Duodenal mucosa (tissue), 2 donors: ENCODE measurements around the gene NUS1.
"Not testable (repeated sequence)": the region's sequence is repeated elsewhere in the genome, so short reads cannot be mapped to it uniquely, and the experiment has no call there.

Experiments used
- H3K27ac ChIP-seq: one replicate; pipeline ENCODE4 v1.7.0; 2013; ENCODE audit warnings: low read depth, low read length
- H3K27me3 ChIP-seq, 2 donors: one replicate each; pipeline ENCODE4 v1.7.0; 2013; ENCODE audit warnings: low read length in 2 of 2, control low read depth in 1 of 2; ENCODE audit not compliant: insufficient read depth in 2 of 2, control insufficient read depth in 1 of 2
- H3K36me3 ChIP-seq, 2 donors: one replicate each; pipeline ENCODE4 v1.7.0; 2013; ENCODE audit warnings: low read length in 2 of 2, control low read depth in 1 of 2; ENCODE audit not compliant: insufficient read depth in 2 of 2, control insufficient read depth in 1 of 2
- H3K4me1 ChIP-seq, 2 donors: one replicate each; pipeline ENCODE4 v1.7.0; 2013; ENCODE audit warnings: low read length in 2 of 2, control low read depth in 1 of 2; ENCODE audit not compliant: insufficient read depth in 2 of 2, control insufficient read depth in 1 of 2
- H3K4me3 ChIP-seq, 2 donors: one replicate each; pipeline ENCODE4 v1.7.0; 2013; ENCODE audit warnings: low read length in 2 of 2, low read depth in 1 of 2
- H3K9ac ChIP-seq, 2 donors: one replicate each; pipeline ENCODE4 v1.7.0; 2013; ENCODE audit warnings: low read length in 2 of 2, low read depth in 1 of 2
- H3K9me3 ChIP-seq, 2 donors: one replicate each; pipeline ENCODE4 v1.7.0; 2013; ENCODE audit warnings: low read length in 2 of 2, control low read depth in 1 of 2; ENCODE audit not compliant: control insufficient read depth in 1 of 2

NUS1 gene

GRCh38 chr6:117674991-117675657, at the start of gene NUS1:
Gene NUS1 (plus strand): TSS chr6:117675469. CDS start chr6:117675671, 202 bp downstream.
- Histone ChIP-seq H3K4me1 (peaks cover 29 to 33% of the 10 kb centered on the region in 2 donors), H3K9me3 (no peaks in the 10 kb centered on the region), H3K27ac (no peak within 1 kb of the TSS), H3K27me3 (no peaks in the 10 kb centered on the region), H3K9ac (peak within 1 kb of the TSS; percentile 62 to 77), H3K4me3 (peak within 1 kb of the TSS; percentile 77 to 87), H3K36me3 (no peaks in the 10 kb centered on the region)

GRCh38 chr6:117627533-117627932, 47.7 kb upstream of the NUS1 start:
- Histone ChIP-seq H3K4me3 (no peak overlapping the region), H3K27me3 (no peaks in the 10 kb centered on the region), H3K9me3 (peaks cover 3 to 18% of the 10 kb centered on the region in 2 donors), H3K4me1 (no peaks in the 10 kb centered on the region), H3K9ac (no peak overlapping the region), H3K36me3 (no peaks in the 10 kb centered on the region), H3K27ac (no peak overlapping the region)

GRCh38 chr6:117629119-117629660, 46.1 kb upstream of the NUS1 start:
- peaks cover 3 to 14% of the 10 kb centered on the region in 2 donors for H3K9me3 ChIP-seq
- H3K4me1 ChIP-seq: no peaks in the 10 kb centered on the region
- no peak overlapping the region for H3K9ac ChIP-seq
- no peaks in the 10 kb centered on the region for H3K36me3 ChIP-seq
- no peak overlapping the region for H3K4me3 ChIP-seq
- no peaks in the 10 kb centered on the region for H3K27me3 ChIP-seq
- H3K27ac ChIP-seq: no peak overlapping the region

GRCh38 chr6:117637770-117638169, 37.5 kb upstream of the NUS1 start:
- Histone ChIP-seq H3K27me3 (no peaks in the 10 kb centered on the region), H3K9ac (no peak overlapping the region), H3K9me3 (peaks cover 0 to 6% of the 10 kb centered on the region in 2 donors), H3K4me1 (no peaks in the 10 kb centered on the region), H3K36me3 (no peaks in the 10 kb centered on the region), H3K27ac (no peak overlapping the region), H3K4me3 (no peak overlapping the region)

- no peak overlapping the region for H3K4me3 ChIP-seq
- peaks cover 0 to 6% of the 10 kb centered on the region in 2 donors for H3K9me3 ChIP-seq
- H3K36me3 ChIP-seq: no peaks in the 10 kb centered on the region
- no peaks in the 10 kb centered on the region for H3K27me3 ChIP-seq
- H3K4me1 ChIP-seq: no peaks in the 10 kb centered on the region
- no peak overlapping the region for H3K9ac ChIP-seq
- no peak overlapping the region for H3K27ac ChIP-seq
Measured at GRCh38 chr6:117642976-117643375, 32.3 kb upstream of the NUS1 start.

GRCh38 chr6:117651984-117652383, 23.3 kb upstream of the NUS1 start:
- H3K4me1 ChIP-seq, H3K27ac ChIP-seq, H3K4me3 ChIP-seq, H3K27me3 ChIP-seq, H3K9me3 ChIP-seq, H3K36me3 ChIP-seq, H3K9ac ChIP-seq: not testable (repeated sequence)

GRCh38 chr6:117653949-117654348, 21.3 kb upstream of the NUS1 start:
- Histone ChIP-seq H3K36me3 (no peaks in the 10 kb centered on the region), H3K27ac (no peak overlapping the region), H3K4me3 (no peak overlapping the region), H3K9ac (no peak overlapping the region), H3K9me3 (no peaks in the 10 kb centered on the region), H3K4me1 (no peaks in the 10 kb centered on the region), H3K27me3 (no peaks in the 10 kb centered on the region)

- Histone ChIP-seq H3K9ac (no peak overlapping the region), H3K9me3 (no peaks in the 10 kb centered on the region), H3K4me3 (no peak overlapping the region), H3K27me3 (no peaks in the 10 kb centered on the region), H3K4me1 (no peaks in the 10 kb centered on the region), H3K27ac (no peak overlapping the region), H3K36me3 (no peaks in the 10 kb centered on the region)
Measured at GRCh38 chr6:117655380-117655779, 19.9 kb upstream of the NUS1 start.

GRCh38 chr6:117666881-117667280, 8.4 kb upstream of the NUS1 start:
- Histone ChIP-seq H3K9ac (no peak overlapping the region), H3K9me3 (no peaks in the 10 kb centered on the region), H3K36me3 (no peaks in the 10 kb centered on the region), H3K4me3 (no peak overlapping the region), H3K27ac (no peak overlapping the region), H3K4me1 (no peaks in the 10 kb centered on the region), H3K27me3 (no peaks in the 10 kb centered on the region)

- Histone ChIP-seq H3K36me3 (no peaks in the 10 kb centered on the region), H3K27ac (no peak overlapping the region), H3K4me3 (no peak overlapping the region)
Measured at GRCh38 chr6:117668736-117669135, 6.5 kb upstream of the NUS1 start.

More at GRCh38 chr6:117668736-117669135, 6.5 kb upstream of the NUS1 start:
- H3K4me1 ChIP-seq: no peaks in the 10 kb centered on the region
- H3K9ac ChIP-seq: no peak overlapping the region
- H3K27me3 ChIP-seq: no peaks in the 10 kb centered on the region
- H3K9me3 ChIP-seq: no peaks in the 10 kb centered on the region
